G401.6 (cell line): ENCODE results near the gene NTHL1.
"Not testable (repeated sequence)": the region's sequence is repeated elsewhere in the genome, so short reads cannot be mapped to it uniquely, and the experiment has no call there.

Source experiments
- FAIRE-seq: peaks from 2 replicates; lab custom pipeline; 2012; peaks lifted over from hg19 to GRCh38; lab: Jason Lieb, UNC

The NTHL1 gene

GRCh38 chr16:2028146-2028545, 19.5 kb downstream of the NTHL1 start:
- FAIRE-seq = no peak

GRCh38 chr16:2027024-2028010, 20.3 kb downstream of the NTHL1 start:
- no peak for FAIRE-seq

- no peak for FAIRE-seq
Observed at GRCh38 chr16:2026461-2027023, 21.1 kb downstream of the NTHL1 start, which contains the start of gene NHERF2. TSS of gene NHERF2 (plus strand) at chr16:2026902. CDS start at chr16:2027006, 104 bp downstream.

GRCh38 chr16:2025878-2026460, 21.7 kb downstream of the NTHL1 start:
- no peak for FAIRE-seq

GRCh38 chr16:2025251-2025650, 22.4 kb downstream of the NTHL1 start:
- FAIRE-seq = no peak

GRCh38 chr16:2024032-2024420, 23.6 kb downstream of the NTHL1 start:
- FAIRE-seq = no peak

GRCh38 chr16:2023092-2024031, 24.3 kb downstream of the NTHL1 start:
- peak; percentile 46 for FAIRE-seq

GRCh38 chr16:2022723-2023091, 24.9 kb downstream of the NTHL1 start:
- no peak for FAIRE-seq

- no peak for FAIRE-seq
Observed at GRCh38 chr16:2019921-2020831, 27.5 kb downstream of the NTHL1 start.

- FAIRE-seq = no peak
Observed at GRCh38 chr16:2019518-2019920, 28.1 kb downstream of the NTHL1 start, which contains the start of gene NPW. TSS of gene NPW (plus strand) at chr16:2019785.

GRCh38 chr16:2016407-2016922, 31.2 kb downstream of the NTHL1 start:
- no peak for FAIRE-seq

GRCh38 chr16:2015947-2016208, 31.8 kb downstream of the NTHL1 start:
- FAIRE-seq = no peak

GRCh38 chr16:2015117-2015946, 32.3 kb downstream of the NTHL1 start:
- no peak for FAIRE-seq

GRCh38 chr16:2013527-2013926, 34.1 kb downstream of the NTHL1 start:
- no peak for FAIRE-seq

GRCh38 chr16:2011726-2012125, 35.9 kb downstream of the NTHL1 start:
- not testable (repeated sequence) for FAIRE-seq

GRCh38 chr16:2009791-2010510, 37.7 kb downstream of the NTHL1 start, which contains the start of gene ZNF598:
TSS of gene ZNF598 (minus strand) at chr16:2009821.
- FAIRE-seq = no peak

- no peak for FAIRE-seq
Observed at GRCh38 chr16:2009164-2009711, 38.4 kb downstream of the NTHL1 start.

GRCh38 chr16:2008631-2009163, 38.9 kb downstream of the NTHL1 start:
- FAIRE-seq = no peak
